Breast epithelium (tissue), 4 donors: ENCODE measurements around the gene BMAL1. TPM values are rescaled to one million over a fixed set of nuclear protein-coding genes. Genes with fewer than 3 reads are reported as not detected.

Experiments used
- DNase-seq, 2 donors: peaks; one replicate each; pipeline ENCODE4 v3.0.0-alpha.2; 2019; ENCODE audit warnings: low spot score in 2 of 2
- H3K27ac ChIP-seq, 2 donors: fragments of 200-600 bp; sonication (generic) in 1 of 2; one replicate each; pipeline ENCODE4 v1.5.1; 2016 to 2019; ENCODE audit warnings: mild to moderate bottlenecking in 1 of 2
- H3K27me3 ChIP-seq, 2 donors: fragments of 200-600 bp; sonication (generic) in 1 of 2; one replicate each; pipeline versions ENCODE4 v1.5.1 to v1.6.0; 2017 to 2019; ENCODE audit warnings: control low read depth in 1 of 2, mild to moderate bottlenecking in 1 of 2
- H3K36me3 ChIP-seq: fragments of 200-600 bp; one replicate; pipeline ENCODE4 v1.5.1; 2019
- H3K4me1 ChIP-seq, 2 donors: fragments of 200-600 bp; sonication (generic); one replicate each; pipeline ENCODE4 v1.5.1; 2016 to 2019; ENCODE audit warnings: control low read depth in 1 of 2
- H3K4me3 ChIP-seq, 3 donors: fragments of 200-600 bp; sonication (generic); 1 replicate in 2 of 3; 2 replicates in 1 of 3; pipeline ENCODE4 v1.5.1; 2016 to 2019; ENCODE audit warnings: mild to moderate bottlenecking in 3 of 3, moderate library complexity in 2 of 3
- H3K9me3 ChIP-seq, 2 donors: fragments of 200-600 bp; sonication (generic) in 1 of 2; one replicate each; pipeline ENCODE4 v1.5.1; 2016 to 2019; ENCODE audit warnings: control low read depth in 1 of 2
- POLR2A ChIP-seq: fragments of 450-650 bp; IDR thresholded peaks from one replicate; pipeline ENCODE4 v1.6.1; 2016; ENCODE audit warnings: antibody characterized with exemption, mild to moderate bottlenecking, moderate library complexity
- POLR2AphosphoS5 ChIP-seq, 3 donors: sonication (generic); formaldehyde crosslinking; IDR thresholded peaks; one replicate each; pipeline ENCODE4 v1.6.1; 2017; ENCODE audit warnings: antibody characterized with exemption in 3 of 3
- intact Hi-C: fragments of 100-400 bp; cut with DNase I; formaldehyde crosslinking; loops from one replicate; pipeline ENCODE4 v1.15.1; 2023; ENCODE audit warnings: low total_unique reads
- total RNA-seq, 3 donors: library from RNA; depleted of rRNA; stranded (reverse); fragments of >200 nt; gene quantifications; one replicate each; pipeline ENCODE4 v1.1.0, GENCODE V29; 2016
- TF ChIP-seq, protein P1 (sequence below), 3 donors: fragments of 450-650 bp; IDR thresholded peaks; one replicate each; pipeline ENCODE4 v1.5.1; 2016 to 2017; ENCODE audit warnings: antibody characterized with exemption in 3 of 3, mild to moderate bottlenecking in 3 of 3, moderate library complexity in 3 of 3

BMAL1 gene
- total RNA-seq, 3 donors from 2014 or later: 42.0 to 57.5 (median 48.8) TPM

DNA sequence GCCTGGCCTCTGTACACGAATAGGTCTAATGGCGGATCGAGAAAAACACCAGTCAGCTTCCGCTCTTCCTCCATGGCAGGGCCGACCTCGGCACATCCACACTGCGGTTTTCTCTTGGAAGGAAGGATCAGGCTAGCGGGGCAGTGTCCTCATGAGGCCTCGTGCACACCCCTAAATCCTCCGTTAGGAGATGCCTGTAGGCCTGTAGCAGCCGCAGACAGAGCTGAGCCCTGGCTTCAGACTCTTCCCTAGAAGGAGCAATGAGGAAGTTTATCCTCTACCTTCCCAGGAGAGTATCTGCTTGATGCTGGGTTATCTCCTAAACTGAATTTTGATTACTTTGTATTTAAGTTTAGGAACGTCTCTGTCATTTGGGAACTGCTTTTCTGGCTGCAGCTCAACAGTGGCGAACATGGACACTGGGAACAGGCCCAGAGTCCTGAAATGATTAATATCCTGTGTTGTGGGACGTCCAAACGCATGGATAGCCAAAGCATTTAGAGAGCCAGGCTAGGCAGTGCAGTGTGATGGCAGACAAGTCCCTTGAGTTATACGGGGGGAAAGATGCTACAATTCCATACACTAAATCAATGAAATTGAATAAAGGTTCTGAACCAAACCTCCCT is 16.5 kb upstream of the BMAL1 start:
- DNase-seq: no peak
- TF ChIP-seq POLR2A (no peak), POLR2AphosphoS5 (IDR thresholded peaks at IDR 0.05) (no peak)
- TF ChIP-seq, protein P1, sequence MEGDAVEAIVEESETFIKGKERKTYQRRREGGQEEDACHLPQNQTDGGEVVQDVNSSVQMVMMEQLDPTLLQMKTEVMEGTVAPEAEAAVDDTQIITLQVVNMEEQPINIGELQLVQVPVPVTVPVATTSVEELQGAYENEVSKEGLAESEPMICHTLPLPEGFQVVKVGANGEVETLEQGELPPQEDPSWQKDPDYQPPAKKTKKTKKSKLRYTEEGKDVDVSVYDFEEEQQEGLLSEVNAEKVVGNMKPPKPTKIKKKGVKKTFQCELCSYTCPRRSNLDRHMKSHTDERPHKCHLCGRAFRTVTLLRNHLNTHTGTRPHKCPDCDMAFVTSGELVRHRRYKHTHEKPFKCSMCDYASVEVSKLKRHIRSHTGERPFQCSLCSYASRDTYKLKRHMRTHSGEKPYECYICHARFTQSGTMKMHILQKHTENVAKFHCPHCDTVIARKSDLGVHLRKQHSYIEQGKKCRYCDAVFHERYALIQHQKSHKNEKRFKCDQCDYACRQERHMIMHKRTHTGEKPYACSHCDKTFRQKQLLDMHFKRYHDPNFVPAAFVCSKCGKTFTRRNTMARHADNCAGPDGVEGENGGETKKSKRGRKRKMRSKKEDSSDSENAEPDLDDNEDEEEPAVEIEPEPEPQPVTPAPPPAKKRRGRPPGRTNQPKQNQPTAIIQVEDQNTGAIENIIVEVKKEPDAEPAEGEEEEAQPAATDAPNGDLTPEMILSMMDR (IDR thresholded peaks at IDR 0.05): no peak
- H3K4me1 ChIP-seq: peaks cover 13 to 26% of the 10 kb centered on the region in 2 donors
- peak overlapping the region in 1 of 3 donors; percentile 29 for H3K4me3 ChIP-seq
- H3K36me3 ChIP-seq: no peaks in the 10 kb centered on the region
- no peaks in the 10 kb centered on the region for H3K27me3 ChIP-seq
- peak overlapping the region; percentile 88 to 91 for H3K27ac ChIP-seq
- intact Hi-C loops: no loop called here
- H3K9me3 ChIP-seq: no peaks in the 10 kb centered on the region

DNA sequence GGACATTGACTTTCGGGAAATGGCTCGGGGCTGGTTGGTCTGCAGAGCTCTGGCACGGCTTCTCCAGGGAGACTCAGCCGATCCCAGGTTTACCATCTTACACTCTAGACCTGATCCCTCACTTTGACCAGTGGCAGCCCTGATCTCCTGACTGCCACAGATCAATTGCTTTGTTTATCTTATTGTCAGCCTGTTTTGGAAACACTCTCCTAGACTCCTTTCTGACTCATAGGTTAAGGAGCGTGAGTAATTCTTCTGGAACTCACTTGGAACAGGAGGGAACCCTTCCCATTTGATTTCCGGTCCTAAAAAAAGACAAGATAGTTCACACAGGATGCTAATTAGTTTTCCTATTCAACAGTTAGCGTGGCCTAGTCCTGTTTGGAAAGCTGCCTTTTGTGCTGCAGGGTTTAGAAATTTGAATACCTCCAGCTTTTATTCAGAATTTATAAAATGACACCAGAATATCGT is 16.0 kb upstream of the BMAL1 start:
- Histone ChIP-seq H3K9me3 (no peaks in the 10 kb centered on the region), H3K27ac (peak overlapping the region; percentile 88 to 91), H3K27me3 (no peaks in the 10 kb centered on the region), H3K36me3 (no peaks in the 10 kb centered on the region), H3K4me1 (peaks cover 13 to 26% of the 10 kb centered on the region in 2 donors), H3K4me3 (peak overlapping the region in 1 of 3 donors; percentile 29)
- intact Hi-C loops: no loop called here
- DNase-seq: peak in 1 of 2 donors; percentile 37
- peak in 1 of 3 donors; percentile 13 for TF ChIP-seq POLR2AphosphoS5 (IDR thresholded peaks at IDR 0.05)
- no peak for TF ChIP-seq POLR2A

- Histone ChIP-seq H3K27me3 (no peaks in the 10 kb centered on the region), H3K36me3 (no peaks in the 10 kb centered on the region), H3K4me1 (peaks cover 13 to 26% of the 10 kb centered on the region in 2 donors), H3K4me3 (no peak overlapping the region), H3K27ac (peak overlapping the region; percentile 77 to 91), H3K9me3 (no peaks in the 10 kb centered on the region)
- DNase-seq: no peak
- TF ChIP-seq POLR2A: no peak
- TF ChIP-seq, protein P1 (IDR thresholded peaks at IDR 0.05): no peak
- no peak for TF ChIP-seq POLR2AphosphoS5 (IDR thresholded peaks at IDR 0.05)
- intact Hi-C loops: no loop called here
These were observed 15.5 kb upstream of the BMAL1 start for GRCh38 chr11:13262096-13262495.

DNA sequence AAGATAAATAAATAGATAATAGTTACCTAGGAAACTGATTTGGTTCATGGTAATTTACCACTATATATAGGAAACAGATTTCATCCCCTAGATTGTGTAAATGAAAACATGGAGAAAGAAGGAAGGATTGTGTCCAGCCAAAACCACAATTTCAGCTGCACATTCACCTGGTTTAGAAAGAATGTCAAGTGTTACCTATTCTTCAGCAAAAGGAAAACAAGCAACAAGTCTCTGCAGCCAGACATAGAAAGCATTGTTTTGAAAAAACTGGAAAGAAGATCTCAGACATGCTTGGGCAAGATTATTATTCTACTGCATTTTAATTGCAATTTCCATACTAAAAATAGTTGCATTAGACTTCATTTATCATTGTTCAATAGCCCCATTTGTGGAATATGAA is 8.8 kb upstream of the BMAL1 start:
- TF ChIP-seq POLR2AphosphoS5 (IDR thresholded peaks at IDR 0.05) (no peak), POLR2A (no peak)
- TF ChIP-seq, protein P1 (IDR thresholded peaks at IDR 0.05): no peak
- DNase-seq: no peak
- no peak overlapping the region for H3K4me3 ChIP-seq
- H3K4me1 ChIP-seq: no peaks in the 10 kb centered on the region
- H3K9me3 ChIP-seq: no peaks in the 10 kb centered on the region
- peak overlapping the region; percentile 45 to 53 for H3K27ac ChIP-seq
- H3K27me3 ChIP-seq: no peaks in the 10 kb centered on the region
- intact Hi-C loops: no loop called here
- H3K36me3 ChIP-seq: no peaks in the 10 kb centered on the region

- peak overlapping the region in 1 of 2 donors; percentile 45 for H3K27ac ChIP-seq
- no peaks in the 10 kb centered on the region for H3K4me1 ChIP-seq
- no peak overlapping the region for H3K4me3 ChIP-seq
- H3K27me3 ChIP-seq: no peaks in the 10 kb centered on the region
- H3K36me3 ChIP-seq: no peaks in the 10 kb centered on the region
- H3K9me3 ChIP-seq: no peaks in the 10 kb centered on the region
- peak in 1 of 2 donors; percentile 41 for DNase-seq
- intact Hi-C loops: no loop called here
- TF ChIP-seq, protein P1 (IDR thresholded peaks at IDR 0.05): no peak
- TF ChIP-seq POLR2AphosphoS5 (IDR thresholded peaks at IDR 0.05) (no peak), POLR2A (no peak)
These were observed 7.8 kb upstream of the BMAL1 start for GRCh38 chr11:13269775-13270174.
